Neural crest cell (in vitro differentiated cells): Measurements from ENCODE around the gene SLC1A7. TPM values are rescaled to one million over a fixed set of nuclear protein-coding genes. Genes with fewer than 3 reads are reported as not detected.

Experiments used
- DNase-seq: peaks from one replicate; pipeline ENCODE4 v3.0.0; 2021; ENCODE audit warnings: low read depth, mixed read lengths, low spot score
- H3K27ac Mint-ChIP-seq: one replicate; pipeline ENCODE4 v1.8.0; 2021; ENCODE audit warnings: mild to moderate bottlenecking, mixed read lengths; ENCODE audit not compliant: unreplicated experiment
- H3K27me3 Mint-ChIP-seq: 2 replicates; pipeline ENCODE4 v1.8.0; 2021; ENCODE audit warnings: low read depth, mild to moderate bottlenecking, mixed read lengths
- H3K36me3 Mint-ChIP-seq: 2 replicates; pipeline ENCODE4 v1.8.0; 2021; ENCODE audit warnings: low read depth, mild to moderate bottlenecking, mixed read lengths
- H3K4me1 Mint-ChIP-seq: 2 replicates; pipeline ENCODE4 v1.8.0; 2021; ENCODE audit warnings: mixed read lengths
- H3K4me3 Mint-ChIP-seq: one replicate; pipeline ENCODE4 v1.8.0; 2021; ENCODE audit warnings: mild to moderate bottlenecking, mixed read lengths
- H3K9me3 Mint-ChIP-seq: 2 replicates; pipeline ENCODE4 v1.8.0; 2021; ENCODE audit warnings: mixed read lengths
- total RNA-seq: library from RNA; stranded (reverse); gene quantifications from 2 replicates; pipeline ENCODE4 v1.2.1, GENCODE V29; 2021
- TF ChIP-seq, protein P1 (sequence below): fragments of 200-600 bp; sonication (generic); conservative IDR thresholded peaks from 2 replicates; pipeline ENCODE4 v1.5.0; 2021; ENCODE audit warnings: antibody characterized with exemption, mild to moderate bottlenecking

Gene SLC1A7
- total RNA-seq, 1 donor from 2014 or later = not detected

DNA sequence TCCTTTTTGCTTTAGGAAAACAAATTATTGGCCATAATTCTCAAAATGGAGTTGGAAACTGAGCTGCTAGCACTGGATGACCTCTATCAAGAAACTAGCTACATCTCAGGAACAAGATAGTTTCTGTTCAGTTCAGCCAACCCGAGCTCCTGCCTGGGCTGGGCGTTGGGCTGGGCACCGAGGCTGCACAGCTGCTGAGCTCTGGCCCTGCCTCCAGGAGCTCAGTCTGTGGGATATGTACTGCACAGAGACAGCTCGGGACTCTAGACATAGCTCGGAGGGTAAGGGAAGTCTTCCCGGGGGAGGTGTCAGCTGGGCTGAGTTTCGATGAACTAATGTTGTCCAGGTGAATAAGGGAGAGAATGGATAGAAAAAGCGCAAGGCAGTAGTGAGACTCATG is 24.5 kb upstream of the SLC1A7 start:
- H3K4me3 Mint-ChIP-seq = no peak overlapping the region
- H3K27ac Mint-ChIP-seq = no peak overlapping the region
- TF ChIP-seq, protein P1, sequence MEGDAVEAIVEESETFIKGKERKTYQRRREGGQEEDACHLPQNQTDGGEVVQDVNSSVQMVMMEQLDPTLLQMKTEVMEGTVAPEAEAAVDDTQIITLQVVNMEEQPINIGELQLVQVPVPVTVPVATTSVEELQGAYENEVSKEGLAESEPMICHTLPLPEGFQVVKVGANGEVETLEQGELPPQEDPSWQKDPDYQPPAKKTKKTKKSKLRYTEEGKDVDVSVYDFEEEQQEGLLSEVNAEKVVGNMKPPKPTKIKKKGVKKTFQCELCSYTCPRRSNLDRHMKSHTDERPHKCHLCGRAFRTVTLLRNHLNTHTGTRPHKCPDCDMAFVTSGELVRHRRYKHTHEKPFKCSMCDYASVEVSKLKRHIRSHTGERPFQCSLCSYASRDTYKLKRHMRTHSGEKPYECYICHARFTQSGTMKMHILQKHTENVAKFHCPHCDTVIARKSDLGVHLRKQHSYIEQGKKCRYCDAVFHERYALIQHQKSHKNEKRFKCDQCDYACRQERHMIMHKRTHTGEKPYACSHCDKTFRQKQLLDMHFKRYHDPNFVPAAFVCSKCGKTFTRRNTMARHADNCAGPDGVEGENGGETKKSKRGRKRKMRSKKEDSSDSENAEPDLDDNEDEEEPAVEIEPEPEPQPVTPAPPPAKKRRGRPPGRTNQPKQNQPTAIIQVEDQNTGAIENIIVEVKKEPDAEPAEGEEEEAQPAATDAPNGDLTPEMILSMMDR = no peak
- no peaks in the 10 kb centered on the region for H3K4me1 Mint-ChIP-seq
- no peaks in the 10 kb centered on the region for H3K9me3 Mint-ChIP-seq
- H3K27me3 Mint-ChIP-seq = peaks cover 2% of the 10 kb centered on the region
- no peak for DNase-seq
- H3K36me3 Mint-ChIP-seq = no peaks in the 10 kb centered on the region

DNA sequence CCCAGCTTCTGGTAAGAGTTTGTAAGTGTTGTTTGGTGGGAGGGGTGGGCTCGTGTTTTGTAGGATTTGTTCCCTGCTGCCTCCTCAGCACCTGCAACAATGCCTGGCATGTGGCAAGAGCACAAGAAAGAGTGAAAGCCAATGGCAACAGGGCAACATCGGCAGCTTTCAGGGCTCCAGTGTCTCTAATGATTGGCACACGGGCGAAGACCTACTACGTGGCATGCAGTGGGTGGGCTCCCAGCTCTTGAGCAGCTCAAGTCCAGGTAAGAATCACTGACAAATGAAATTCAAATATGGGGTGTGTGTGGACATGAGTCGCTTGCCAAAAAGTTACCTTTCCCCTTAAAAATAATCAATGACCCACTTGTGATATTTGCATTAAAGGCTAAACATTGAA is 23.9 kb upstream of the SLC1A7 start:
- Mint-ChIP-seq H3K27me3 (peaks cover 2% of the 10 kb centered on the region), H3K36me3 (no peaks in the 10 kb centered on the region), H3K27ac (no peak overlapping the region), H3K4me3 (no peak overlapping the region), H3K4me1 (no peaks in the 10 kb centered on the region), H3K9me3 (no peaks in the 10 kb centered on the region)
- no peak for DNase-seq
- TF ChIP-seq, protein P1 = no peak

DNA sequence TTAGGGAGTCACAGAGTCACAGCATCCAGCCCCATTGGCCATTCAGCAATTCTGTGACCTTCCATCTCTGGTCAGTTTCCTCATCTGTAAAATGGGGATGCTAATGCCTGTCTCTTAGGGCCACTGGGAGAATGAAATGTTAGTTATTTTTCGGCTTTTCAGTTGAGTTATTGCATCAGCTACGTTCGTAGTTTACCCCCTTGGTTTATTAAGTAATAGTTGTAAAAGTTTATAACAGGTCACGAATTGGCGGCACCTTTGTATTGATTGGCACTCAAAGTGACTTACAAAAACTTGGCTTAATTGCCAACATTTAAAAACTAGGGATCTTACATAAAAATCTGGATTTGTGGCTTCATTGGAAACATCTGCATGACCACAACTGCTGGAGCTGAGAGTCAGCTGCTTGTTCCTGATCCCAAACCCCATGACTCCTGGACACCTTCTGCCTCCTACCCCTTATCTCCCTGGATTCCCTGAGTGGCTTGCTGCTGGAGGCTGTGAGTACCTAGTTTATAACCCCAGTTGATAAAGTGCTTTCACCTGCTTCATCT is 23.0 kb upstream of the SLC1A7 start:
- DNase-seq = no peak
- Mint-ChIP-seq H3K27me3 (peaks cover 2% of the 10 kb centered on the region), H3K9me3 (no peaks in the 10 kb centered on the region), H3K36me3 (no peaks in the 10 kb centered on the region), H3K27ac (no peak overlapping the region), H3K4me1 (no peaks in the 10 kb centered on the region), H3K4me3 (no peak overlapping the region)
- TF ChIP-seq, protein P1 = no peak

DNA sequence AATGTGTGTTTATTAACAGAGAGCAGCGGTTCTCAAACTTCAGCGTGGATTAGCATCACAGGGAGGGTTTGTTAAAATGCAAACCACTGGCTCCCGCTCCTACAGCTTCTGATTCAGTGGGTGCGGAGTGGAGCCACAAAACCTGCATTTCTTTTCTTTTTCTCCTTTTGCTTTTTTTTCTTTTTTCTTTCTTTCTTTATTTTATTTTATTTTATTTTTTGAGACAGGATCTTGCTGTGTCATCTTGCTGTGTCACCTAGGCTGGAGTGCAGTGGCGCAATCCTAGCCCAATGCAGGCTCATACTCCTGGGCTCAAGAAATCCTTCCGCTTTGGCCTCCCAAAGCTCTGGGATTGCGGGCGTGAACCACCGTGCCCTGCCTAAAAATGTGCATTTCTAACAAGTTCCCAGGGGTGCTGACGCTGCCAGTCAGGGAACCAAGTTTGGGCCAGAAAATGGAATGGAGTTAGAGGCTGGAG is 20.9 kb upstream of the SLC1A7 start:
- no peak for DNase-seq
- H3K27me3 Mint-ChIP-seq = peaks cover 2% of the 10 kb centered on the region

DNA sequence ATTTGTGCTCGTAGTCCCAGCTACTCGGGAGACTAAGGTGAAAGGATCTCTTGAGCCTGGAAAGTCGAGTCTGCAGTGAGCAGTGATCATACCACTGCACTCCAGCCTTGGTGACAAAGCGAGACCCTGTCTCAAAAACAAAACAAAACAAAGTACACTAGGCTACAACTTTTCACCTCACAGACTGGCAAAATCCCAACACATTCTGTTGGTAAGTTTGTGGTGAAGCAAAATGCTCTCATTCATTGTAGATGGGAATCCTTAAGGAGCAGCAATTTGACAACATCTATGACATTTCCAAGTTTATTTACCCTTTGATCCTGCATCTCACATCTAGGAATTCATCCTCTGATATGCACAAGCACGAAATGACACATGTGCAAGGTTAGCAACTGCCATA is 20.2 kb upstream of the SLC1A7 start:
- peaks cover 2% of the 10 kb centered on the region for H3K27me3 Mint-ChIP-seq
- TF ChIP-seq, protein P1 = no peak
- H3K36me3 Mint-ChIP-seq = no peaks in the 10 kb centered on the region
- no peak for DNase-seq
- H3K4me3 Mint-ChIP-seq = no peak overlapping the region
- no peaks in the 10 kb centered on the region for H3K9me3 Mint-ChIP-seq
- no peak overlapping the region for H3K27ac Mint-ChIP-seq
- no peaks in the 10 kb centered on the region for H3K4me1 Mint-ChIP-seq

More for the DNA sequence above, 20.9 kb upstream of the SLC1A7 start:
- TF ChIP-seq, protein P1 = no peak
- Mint-ChIP-seq H3K4me3 (no peak overlapping the region), H3K36me3 (no peaks in the 10 kb centered on the region), H3K9me3 (no peaks in the 10 kb centered on the region), H3K27ac (no peak overlapping the region), H3K4me1 (no peaks in the 10 kb centered on the region)
